DND-41 (cell line): ENCODE data around the gene FBXW12.

ENCODE experiments used
- ATAC-seq: fragments of 200-7000 bp; cut with Tn5 transposase; 3 replicates; pipeline ENCODE4 v1.9.1; 2021; ENCODE audit warnings: low read depth; ENCODE audit not compliant: insufficient read depth
- DNase-seq: peaks from one replicate; pipeline ENCODE4 v3.0.0-alpha.2; 2020
- H2AFZ ChIP-seq: 2 replicates; pipeline ENCODE4 v1.6.0; 2012; ENCODE audit warnings: low read depth, low read length
- H3K27ac ChIP-seq: 2 replicates; pipeline ENCODE4 v1.5.1; 2012; ENCODE audit warnings: low read length, inconsistent platforms
- H3K27me3 ChIP-seq: fragments of 200-600 bp; sonication (generic); 2 replicates; pipeline ENCODE4 v1.6.0; 2012; ENCODE audit warnings: low read length, mild to moderate bottlenecking, inconsistent platforms; ENCODE audit not compliant: insufficient read depth, poor library complexity
- H3K36me3 ChIP-seq: 2 replicates; pipeline ENCODE4 v1.5.1; 2012; ENCODE audit warnings: low read length, inconsistent platforms; ENCODE audit not compliant: insufficient read depth
- H3K4me1 ChIP-seq: 2 replicates; pipeline ENCODE4 v1.5.1; 2012; ENCODE audit warnings: mild to moderate bottlenecking, low read length; ENCODE audit not compliant: insufficient read depth
- H3K4me2 ChIP-seq: 2 replicates; pipeline ENCODE4 v1.6.0; 2012; ENCODE audit warnings: mild to moderate bottlenecking, moderate library complexity, low read length, inconsistent platforms; ENCODE audit not compliant: insufficient read depth
- H3K4me3 ChIP-seq, 2 experiments: fragments of 200-600 bp in 1 of 2; shearing (Covaris generic) in 1 of 2; 2 replicates each; pipeline ENCODE4 v1.5.1; 2012 to 2016; ENCODE audit warnings: inconsistent platforms in 2 of 2, low read length in 2 of 2, mild to moderate bottlenecking in 2 of 2, low read depth in 1 of 2, moderate library complexity in 1 of 2
- H3K79me2 ChIP-seq: 2 replicates; pipeline ENCODE4 v1.6.0; 2012; ENCODE audit warnings: low read length, inconsistent platforms; ENCODE audit not compliant: insufficient read depth
- H3K9ac ChIP-seq: 2 replicates; pipeline ENCODE4 v1.6.0; 2012; ENCODE audit warnings: low read depth, mild to moderate bottlenecking, inconsistent platforms, low read length, moderate library complexity
- H3K9me3 ChIP-seq: 2 replicates; pipeline ENCODE4 v1.5.1; 2012; ENCODE audit warnings: low read length, moderate library complexity, mild to moderate bottlenecking, inconsistent platforms; ENCODE audit not compliant: insufficient read depth, severe bottlenecking
- H4K20me1 ChIP-seq: 2 replicates; pipeline ENCODE4 v1.6.0; 2012; ENCODE audit warnings: low read length; ENCODE audit not compliant: insufficient read depth
- CTCF ChIP-seq: IDR thresholded peaks from 2 replicates; pipeline ENCODE4 v1.5.1; 2012; ENCODE audit warnings: borderline replicate concordance, low read length, moderate library complexity, mild to moderate bottlenecking; ENCODE audit not compliant: poor library complexity, severe bottlenecking; ENCODE audit errors: extremely low read depth
- EZH2 ChIP-seq: IDR thresholded peaks from 3 replicates; pipeline ENCODE4 v1.6.1; 2012; ENCODE audit warnings: borderline replicate concordance, low read depth, mild to moderate bottlenecking, moderate library complexity, low read length, inconsistent platforms; ENCODE audit not compliant: severe bottlenecking

FBXW12 gene

GRCh38 chr3:48361928-48362327 is 10.1 kb upstream of the FBXW12 start:
- Histone ChIP-seq H3K4me3 (no peak overlapping the region), H3K4me1 (no peaks in the 10 kb centered on the region)

GRCh38 chr3:48364840-48365239 is 7.2 kb upstream of the FBXW12 start:
- ATAC-seq = no peak
- no peak overlapping the region for H3K4me2 ChIP-seq
- no peak for TF ChIP-seq EZH2
- TF ChIP-seq CTCF = no peak
- no peaks in the 10 kb centered on the region for H3K36me3 ChIP-seq
- DNase-seq = no peak
- H2AFZ ChIP-seq = no peak overlapping the region
- H3K27ac ChIP-seq = no peak overlapping the region
- no peaks in the 10 kb centered on the region for H4K20me1 ChIP-seq
- H3K79me2 ChIP-seq = no peaks in the 10 kb centered on the region
- peaks cover 4% of the 10 kb centered on the region for H3K27me3 ChIP-seq
- H3K9me3 ChIP-seq = peaks cover 6% of the 10 kb centered on the region
- no peaks in the 10 kb centered on the region for H3K4me1 ChIP-seq
- H3K4me3 ChIP-seq = no peak overlapping the region
- no peak overlapping the region for H3K9ac ChIP-seq

More at GRCh38 chr3:48361928-48362327, 10.1 kb upstream of the FBXW12 start:
- ATAC-seq (no peak), DNase-seq (no peak)
- peaks cover 15% of the 10 kb centered on the region for H3K9me3 ChIP-seq
- no peak overlapping the region for H2AFZ ChIP-seq
- TF ChIP-seq CTCF (no peak), EZH2 (no peak)
- H3K4me2 ChIP-seq = no peak overlapping the region
- peaks cover 5% of the 10 kb centered on the region for H3K27me3 ChIP-seq
- no peak overlapping the region for H3K9ac ChIP-seq
- no peaks in the 10 kb centered on the region for H3K36me3 ChIP-seq
- H3K27ac ChIP-seq = no peak overlapping the region
- H3K79me2 ChIP-seq = no peaks in the 10 kb centered on the region
- no peaks in the 10 kb centered on the region for H4K20me1 ChIP-seq

GRCh38 chr3:48367201-48367600 is 4.8 kb upstream of the FBXW12 start:
- no peaks in the 10 kb centered on the region for H4K20me1 ChIP-seq
- peaks cover under 1% of the 10 kb centered on the region for H3K9me3 ChIP-seq
- TF ChIP-seq EZH2 (no peak), CTCF (no peak)
- H3K4me3 ChIP-seq = no peak overlapping the region
- H2AFZ ChIP-seq = no peak overlapping the region
- H3K27me3 ChIP-seq = peaks cover 4% of the 10 kb centered on the region
- no peak overlapping the region for H3K27ac ChIP-seq
- H3K36me3 ChIP-seq = no peaks in the 10 kb centered on the region
- H3K9ac ChIP-seq = no peak overlapping the region
- DNase-seq (no peak), ATAC-seq (no peak)
- no peaks in the 10 kb centered on the region for H3K4me1 ChIP-seq
- H3K79me2 ChIP-seq = no peaks in the 10 kb centered on the region
- H3K4me2 ChIP-seq = no peak overlapping the region

- H4K20me1 ChIP-seq = no peaks in the 10 kb centered on the region
- H3K36me3 ChIP-seq = no peaks in the 10 kb centered on the region
- no peak overlapping the region for H3K4me3 ChIP-seq
- no peak overlapping the region for H2AFZ ChIP-seq
- peaks cover 4% of the 10 kb centered on the region for H3K27me3 ChIP-seq
- H3K9me3 ChIP-seq = no peaks in the 10 kb centered on the region
- H3K4me1 ChIP-seq = no peaks in the 10 kb centered on the region
- TF ChIP-seq CTCF = no peak
- TF ChIP-seq EZH2 = no peak
- no peak overlapping the region for H3K27ac ChIP-seq
- no peak overlapping the region for H3K4me2 ChIP-seq
- no peak overlapping the region for H3K9ac ChIP-seq
- no peaks in the 10 kb centered on the region for H3K79me2 ChIP-seq
- no peak for ATAC-seq
- DNase-seq = no peak
Measured at GRCh38 chr3:48369693-48370332, 2.2 kb upstream of the FBXW12 start.
